SK-N-MC (cell line): ENCODE results near the gene SYS1.

Experiments
- EZH2 ChIP-seq: fragments of 200-600 bp; sonication (generic); IDR thresholded peaks from one replicate; pipeline ENCODE4 v1.6.1; 2017; ENCODE audit warnings: antibody characterized with exemption
- POLR2AphosphoS5 ChIP-seq: IDR thresholded peaks from 2 replicates; pipeline ENCODE4 v1.6.1; 2012; ENCODE audit warnings: mild to moderate bottlenecking, low read depth, low read length, borderline replicate concordance

- TF ChIP-seq EZH2 (no peak), POLR2AphosphoS5 (no peak)
Measured at GRCh38 chr20:45338121-45339030, 24.6 kb upstream of the SYS1 start.
